Forelimb muscle (tissue), 1 donor: ENCODE results near the gene PPP4R4. TPM values are rescaled to one million over a fixed set of nuclear protein-coding genes. Genes with fewer than 3 reads are reported as not detected.

Experiments used
- DNase-seq: peaks from one replicate; pipeline ENCODE4 v3.0.0-alpha.2; 2013; ENCODE audit warnings: low read depth
- polyA plus RNA-seq: library from polyadenylated mRNA; unstranded; fragments of 120-200 nt; gene quantifications from one replicate; pipeline ENCODE4 v1.2.1, GENCODE V29; 2013; ENCODE audit not compliant: insufficient read length

Gene PPP4R4
- polyA plus RNA-seq, 1 donor: 0.13 TPM

DNA sequence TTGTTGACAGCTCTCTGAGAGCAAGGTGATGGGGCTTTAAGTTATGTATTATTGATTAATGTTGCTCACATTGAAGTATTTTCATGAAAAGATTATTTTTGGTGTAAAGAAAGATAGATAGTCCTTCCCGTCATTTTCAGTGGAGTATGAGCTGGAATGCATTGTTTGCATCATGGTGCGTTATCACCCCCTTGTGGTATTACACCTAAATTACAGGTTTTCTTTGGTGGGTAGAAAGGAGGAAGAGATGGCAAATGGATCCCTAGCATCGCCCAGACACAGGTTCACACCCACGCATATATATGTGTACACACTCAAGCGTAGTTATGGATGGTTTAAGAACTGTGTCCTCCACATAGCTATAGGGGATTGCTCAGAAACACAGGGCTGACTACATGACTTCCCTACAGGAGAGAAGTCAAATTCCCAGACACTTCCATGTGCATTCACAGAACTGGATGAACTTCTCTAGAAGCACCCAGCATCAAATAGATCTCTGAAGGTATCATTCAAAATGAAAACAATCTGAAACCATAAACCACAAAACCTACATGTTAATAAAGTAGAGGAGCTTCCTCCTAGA is 133.4 kb downstream of the PPP4R4 start:
- DNase-seq: no peak

DNA sequence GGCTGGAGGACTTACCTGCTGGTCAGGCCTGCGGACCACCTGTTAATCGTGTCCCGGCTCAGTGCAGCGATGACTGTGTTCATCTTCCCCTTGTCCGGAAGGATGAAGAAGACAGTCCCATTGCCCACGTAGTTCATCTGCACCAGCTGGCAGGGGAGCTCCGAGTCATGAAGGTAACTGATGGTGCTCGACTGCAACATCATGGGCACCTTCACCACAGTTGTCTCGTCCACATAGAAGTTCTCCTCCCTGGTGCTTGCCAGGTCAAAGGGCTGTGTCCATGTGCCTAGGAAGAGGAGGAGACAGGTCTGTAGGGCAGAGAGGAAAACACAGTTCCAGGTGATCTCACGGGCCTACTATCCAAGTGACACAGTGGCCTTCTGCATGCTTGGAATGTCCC is 135.6 kb downstream of the PPP4R4 start:
- DNase-seq: no peak

DNA sequence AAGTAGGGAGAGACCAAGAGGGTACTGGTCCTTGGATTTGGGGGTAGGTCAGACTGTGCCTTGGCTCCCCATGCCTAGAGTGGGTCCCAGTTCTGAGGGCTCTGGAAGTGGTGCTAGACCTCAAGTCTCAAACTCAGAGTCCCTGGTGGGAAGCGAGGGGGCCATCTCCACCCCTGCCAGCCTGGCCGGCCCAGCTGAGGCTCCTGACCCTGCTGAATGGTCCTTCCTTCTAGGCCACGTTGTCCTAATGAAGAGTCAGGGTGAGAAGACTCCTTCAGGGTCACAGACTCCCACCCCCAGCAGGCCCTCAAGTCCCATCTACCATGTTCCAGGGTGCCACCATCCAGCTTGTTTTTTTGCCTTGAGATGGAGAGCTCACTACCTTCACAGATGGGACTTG is 136.1 kb downstream of the PPP4R4 start:
- DNase-seq: no peak

DNA sequence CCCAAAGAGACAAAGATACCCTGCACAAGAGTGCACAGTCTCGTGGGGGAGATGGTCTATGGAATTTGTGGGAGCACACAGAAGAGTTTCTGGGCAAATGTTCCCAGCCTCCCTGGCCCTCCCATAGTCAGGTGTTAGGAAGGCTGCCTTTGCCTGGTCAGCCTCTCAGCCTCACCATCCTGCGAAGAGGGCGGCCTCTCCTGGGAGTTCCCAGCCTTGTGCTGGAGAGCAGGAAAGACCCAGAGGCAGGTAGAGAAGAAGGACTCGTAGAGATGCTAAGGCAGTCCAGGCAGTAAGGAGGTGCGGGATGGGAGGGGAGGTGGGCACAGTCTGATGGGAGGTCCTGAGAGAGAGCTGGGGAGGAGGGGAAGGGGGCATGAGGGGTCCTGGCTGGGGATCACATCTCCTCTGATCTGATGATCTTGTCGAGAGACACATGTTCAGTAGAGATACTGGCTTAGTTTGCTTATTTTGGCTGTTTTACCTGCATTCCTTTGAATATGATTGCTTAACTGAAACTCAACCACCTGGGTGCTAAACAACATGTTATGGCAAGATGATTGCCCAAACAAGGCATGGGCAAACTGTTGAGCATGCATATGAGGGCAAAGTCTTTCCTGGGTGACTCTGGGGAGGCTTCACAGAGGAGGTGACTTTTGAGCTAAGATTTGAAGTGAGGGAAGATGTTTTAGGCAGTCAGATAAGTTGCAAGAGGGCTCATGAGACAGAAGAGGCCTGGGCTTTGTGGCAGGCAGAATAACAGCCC is 138.5 kb downstream of the PPP4R4 start:
- no peak for DNase-seq

DNA sequence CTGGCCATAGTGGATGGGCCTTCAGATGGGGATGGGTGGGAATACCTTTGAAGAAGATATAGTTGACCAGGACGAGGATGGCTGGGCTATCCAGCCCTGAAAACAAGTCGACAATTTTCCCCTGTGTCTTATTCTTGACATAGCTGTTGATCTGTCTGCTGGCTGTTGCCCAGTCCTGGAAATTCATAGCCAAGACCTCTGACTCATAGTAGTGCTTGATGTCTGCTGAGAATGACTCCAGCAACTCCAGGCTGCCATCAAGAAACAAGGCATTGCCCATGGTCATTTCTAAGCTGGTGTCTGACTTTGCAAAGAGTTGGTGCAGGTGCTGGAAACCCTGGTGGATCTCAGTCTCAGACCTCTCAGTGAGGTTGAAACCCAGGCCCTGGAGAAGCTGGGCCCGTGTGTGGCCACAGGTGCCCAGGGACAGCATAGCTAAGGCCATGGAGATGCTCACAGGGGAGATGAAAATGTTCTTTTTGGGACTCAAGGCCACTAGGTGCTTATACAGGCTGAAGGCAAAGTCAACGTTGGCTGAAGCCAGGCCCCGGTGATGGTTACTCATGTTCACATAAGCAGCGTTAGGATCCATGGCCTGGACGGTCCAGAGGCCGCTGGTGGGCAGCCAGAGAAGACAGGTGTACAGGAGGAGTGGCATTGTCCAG is 140.0 kb downstream of the PPP4R4 start:
- DNase-seq: no peak

DNA sequence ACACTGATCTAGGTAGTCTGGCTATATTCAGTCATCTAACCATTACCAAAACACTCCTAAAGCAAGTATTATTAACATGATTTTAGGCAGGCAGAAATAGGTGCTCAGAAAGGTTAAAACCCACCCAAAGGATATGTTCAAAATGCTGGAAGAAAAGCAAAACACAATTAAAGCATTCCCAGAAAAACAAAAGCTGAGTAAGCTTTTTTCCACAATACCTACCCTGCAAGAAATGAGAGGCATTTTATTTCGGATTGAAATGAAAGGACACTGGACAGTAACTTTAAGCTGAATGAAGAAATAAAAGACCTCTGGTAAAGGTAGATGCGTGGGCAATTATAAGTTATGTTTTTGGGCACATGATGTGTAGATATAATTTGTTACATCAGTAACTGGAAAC is 140.8 kb downstream of the PPP4R4 start:
- no peak for DNase-seq

DNA sequence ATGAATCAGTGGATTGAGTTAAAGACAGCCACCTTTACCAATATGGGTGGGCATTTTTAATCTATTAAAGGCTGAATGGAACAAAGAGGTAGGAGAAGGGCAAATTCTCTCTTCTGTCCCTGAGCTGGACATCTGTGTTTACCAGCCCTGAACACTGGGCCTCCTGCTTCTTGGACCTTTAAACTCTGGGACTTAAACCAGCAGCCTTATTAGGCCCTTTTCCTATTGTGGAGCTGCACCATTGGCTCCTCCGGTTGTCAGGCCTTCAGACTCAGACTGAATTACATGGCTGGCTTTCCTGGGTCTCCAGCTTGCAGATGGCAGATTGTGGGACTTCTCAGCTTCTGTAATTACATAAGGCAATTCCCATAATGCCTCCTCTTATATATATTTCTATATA is 142.6 kb downstream of the PPP4R4 start:
- no peak for DNase-seq

DNA sequence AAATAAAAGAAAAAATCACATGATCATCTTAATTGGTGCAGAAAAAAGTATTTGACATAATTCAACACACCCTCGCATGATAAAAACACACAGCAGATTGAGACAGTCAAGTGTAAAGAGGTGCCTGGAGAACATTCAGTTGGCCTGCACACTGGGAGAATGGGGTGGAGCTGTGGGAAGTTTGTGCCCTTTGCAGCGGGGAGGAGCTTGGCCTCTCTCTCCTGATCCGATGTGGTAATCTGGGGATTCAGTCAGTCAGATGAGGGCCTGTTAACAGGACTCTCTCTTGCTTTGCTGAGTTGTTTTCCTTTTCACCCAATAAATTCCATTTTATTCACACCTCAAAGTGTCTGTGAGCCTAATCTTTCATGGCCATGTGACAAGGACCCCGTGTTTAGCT is 143.1 kb downstream of the PPP4R4 start:
- no peak for DNase-seq

DNA sequence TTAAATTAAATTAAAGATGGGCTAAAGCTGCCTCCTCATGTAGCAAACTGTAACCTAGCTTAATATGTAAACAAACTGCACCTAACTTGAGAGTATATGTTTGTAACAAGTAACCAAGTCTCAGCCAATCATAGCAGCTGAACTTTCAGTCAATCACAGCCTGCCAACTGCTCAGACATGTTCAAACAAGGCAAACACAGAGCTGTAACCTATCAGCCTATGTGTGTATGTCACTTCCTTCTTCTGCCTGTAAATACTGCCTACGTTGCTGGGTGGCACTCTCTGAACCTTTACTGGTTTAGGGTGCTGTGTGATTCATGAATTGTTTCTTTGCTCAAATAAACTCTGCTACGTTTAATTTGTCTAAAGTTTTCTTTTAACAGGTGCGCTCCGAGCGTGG is 146.1 kb downstream of the PPP4R4 start:
- no peak for DNase-seq

DNA sequence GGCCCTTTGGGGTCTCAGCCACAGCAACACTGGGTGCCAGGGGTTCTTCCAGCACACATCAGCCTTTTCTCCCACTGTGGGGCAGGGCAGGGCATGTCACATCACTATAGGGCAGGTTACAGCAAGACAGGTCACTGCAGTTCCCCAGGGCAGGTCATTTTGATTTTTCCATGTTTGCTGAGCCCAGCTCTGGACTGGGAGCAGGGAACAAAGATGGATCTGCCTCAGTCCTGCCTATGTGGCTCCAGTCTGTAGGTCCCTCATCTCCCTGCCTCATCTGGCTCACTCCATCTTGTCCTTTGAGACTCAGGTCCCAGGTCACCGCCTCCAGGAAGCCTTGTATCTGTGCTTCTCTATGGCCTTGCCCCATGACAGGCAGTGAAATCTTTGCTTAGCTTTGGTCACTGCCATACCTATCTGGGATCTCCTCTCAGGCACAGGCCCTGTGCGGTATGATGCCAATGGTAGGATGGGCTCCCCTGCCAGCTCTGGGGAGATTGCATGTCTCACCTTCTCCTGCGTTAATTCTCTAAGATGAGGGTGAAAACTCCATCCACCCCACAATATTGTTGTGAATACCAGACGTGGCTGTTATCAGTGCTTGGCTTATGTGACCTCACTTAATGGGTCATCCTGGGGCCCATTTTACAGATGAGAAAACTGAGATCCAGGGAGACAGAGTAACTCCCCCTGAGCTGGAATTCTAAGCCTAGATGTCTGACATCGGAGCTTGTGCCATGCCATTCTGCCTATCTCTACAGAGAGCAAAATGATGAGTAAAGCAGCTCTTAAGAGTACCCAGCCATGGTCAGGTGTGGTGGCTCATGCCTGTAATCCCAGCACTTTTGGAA is 147.5 kb downstream of the PPP4R4 start:
- DNase-seq: no peak

DNA sequence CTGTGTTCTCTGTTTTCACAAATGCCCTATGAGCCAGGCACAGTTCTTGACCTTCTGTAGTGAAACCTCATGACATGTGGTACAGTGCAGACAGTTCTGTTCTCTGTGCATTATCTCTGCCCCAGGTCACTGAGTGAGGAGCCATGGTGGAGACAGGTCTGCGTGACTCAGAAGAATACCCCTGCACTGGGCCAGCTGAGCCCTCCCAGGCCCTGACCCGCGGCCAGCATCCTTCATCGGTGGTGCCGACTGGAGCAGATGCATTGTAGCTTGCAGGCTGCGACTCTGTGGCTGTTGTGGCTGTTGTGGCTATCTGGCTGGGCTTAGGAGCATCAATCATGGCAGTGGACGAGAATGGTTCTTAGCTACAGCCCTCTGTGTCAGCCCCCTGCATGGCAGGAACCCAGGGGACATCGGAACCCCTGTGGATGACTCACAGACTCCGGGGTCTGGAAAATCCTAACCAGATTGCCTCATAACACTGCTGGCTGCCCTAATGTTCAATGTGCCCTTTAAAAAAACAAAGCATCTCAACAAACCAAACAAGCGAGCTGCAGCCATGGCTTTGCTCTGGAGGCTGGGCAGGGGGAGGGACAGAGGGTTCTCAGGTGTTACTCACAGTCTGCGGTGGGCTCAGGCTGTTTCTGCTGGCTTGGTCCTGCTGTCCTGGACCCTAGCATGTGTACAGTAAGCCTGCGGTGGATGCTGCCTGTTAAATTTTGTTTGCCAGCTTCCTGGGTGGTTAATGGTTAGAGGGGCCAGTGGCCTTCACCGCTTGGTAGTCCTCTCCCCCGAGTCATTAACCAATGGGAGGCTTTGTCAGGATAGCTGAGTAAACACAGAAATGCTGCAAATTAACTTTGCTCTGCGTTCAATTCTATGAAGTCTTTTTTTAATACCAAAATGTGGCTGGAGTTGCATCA is 148.8 kb downstream of the PPP4R4 start, which contains the start of gene SERPINA6:
Gene SERPINA6, minus strand, starts transcription at position 689 of the 923 bp plus-strand sequence. CDS start 8,688 bp downstream, outside the sequence.
- DNase-seq: no peak

DNA sequence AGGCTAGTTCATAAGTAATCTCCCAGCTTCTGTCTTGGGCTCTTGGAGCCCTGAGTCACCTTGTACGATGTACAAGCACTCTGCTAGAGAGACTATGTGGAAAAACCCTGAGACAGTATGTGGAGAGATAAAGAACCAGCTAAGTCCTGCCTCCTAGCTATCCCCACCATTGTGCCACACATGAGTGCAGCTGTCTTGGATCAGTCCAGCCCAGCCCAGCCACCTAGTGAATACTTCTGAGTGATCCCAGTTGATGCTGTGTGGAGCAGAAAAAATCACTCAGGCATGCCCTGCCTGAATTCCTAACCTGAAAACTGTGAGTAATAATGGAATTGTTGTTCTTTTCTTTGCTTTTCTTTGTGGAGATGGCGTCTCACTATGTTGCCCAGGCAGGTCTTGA is 154.1 kb downstream of the PPP4R4 start:
- DNase-seq: no peak

Other genes with a start within 250 kb of the PPP4R4 start
- gene FAM181A, start 247.0 kb upstream of the PPP4R4 start, polyA plus RNA-seq: not detected
- gene ASB2, start 197.8 kb upstream of the PPP4R4 start, polyA plus RNA-seq: 38.2 TPM
- gene CCDC197, start 177.0 kb upstream of the PPP4R4 start, polyA plus RNA-seq: 0.13 TPM
- 0.49 TPM for gene OTUB2, start 148.0 kb upstream of the PPP4R4 start, polyA plus RNA-seq
- gene DDX24, start 93.1 kb upstream of the PPP4R4 start, polyA plus RNA-seq: 84.1 TPM
- 12.2 TPM for gene IFI27L1, start 93.0 kb upstream of the PPP4R4 start, polyA plus RNA-seq
- 2.4 TPM for gene IFI27, start 63.6 kb upstream of the PPP4R4 start, polyA plus RNA-seq
- 9.8 TPM for gene IFI27L2, start 44.7 kb upstream of the PPP4R4 start, polyA plus RNA-seq
- 0.03 TPM for gene SERPINA10, start 118.9 kb downstream of the PPP4R4 start, polyA plus RNA-seq
- not detected for gene SERPINA6, start 149.0 kb downstream of the PPP4R4 start, polyA plus RNA-seq
- gene SERPINA2, start 192.4 kb downstream of the PPP4R4 start, polyA plus RNA-seq: not detected
- gene SERPINA1, start 214.3 kb downstream of the PPP4R4 start, polyA plus RNA-seq: 0.39 TPM